HFF-Myc (cell line): Measurements from ENCODE around the gene FABP7.

ENCODE experiments used
- DNase-seq: peaks from one replicate; pipeline ENCODE4 v3.0.0-alpha.2; 2011; ENCODE audit warnings: low read depth; ENCODE audit errors: extremely low read depth
- H3K4me3 ChIP-seq: replicated peaks from 2 replicates; pipeline ENCODE4 v1.5.1; 2011; ENCODE audit warnings: low read depth, mild to moderate bottlenecking, control low read depth, low read length
- CTCF ChIP-seq: IDR thresholded peaks from 2 replicates; pipeline ENCODE4 v1.5.1; 2012; ENCODE audit warnings: mild to moderate bottlenecking, low read depth, low read length, control low read depth; ENCODE audit errors: missing control alignments

The FABP7 gene

DNA sequence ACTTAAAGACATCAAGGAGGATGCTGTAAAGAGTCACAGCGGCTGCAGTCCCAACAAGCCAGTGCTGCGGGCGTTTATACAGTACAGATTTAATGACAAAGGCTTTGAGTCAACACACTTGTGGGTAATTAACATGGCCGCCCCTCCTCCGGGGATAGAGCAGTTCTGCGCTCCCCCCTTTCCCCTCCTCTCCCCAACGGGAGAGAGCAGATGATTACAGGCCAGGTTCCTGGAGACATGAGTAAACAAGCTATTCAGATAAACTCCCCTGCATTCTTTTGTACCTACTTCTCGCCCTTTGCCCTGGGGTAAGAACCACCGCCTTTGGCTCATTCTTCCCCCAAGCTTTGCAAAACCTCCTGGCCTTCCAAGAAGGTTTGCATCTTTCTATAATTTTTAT is 23.6 kb upstream of the FABP7 start:
- TF ChIP-seq CTCF: no peak
- DNase-seq: no peak
- H3K4me3 ChIP-seq: no peak overlapping the region

- no peak overlapping the region for H3K4me3 ChIP-seq
- DNase-seq: no peak
- TF ChIP-seq CTCF: no peak
Observed at GRCh38 chr6:122758927-122759334, 20.6 kb upstream of the FABP7 start.

- no peak for TF ChIP-seq CTCF
Observed at GRCh38 chr6:122760330-122760729, 19.2 kb upstream of the FABP7 start.

DNA sequence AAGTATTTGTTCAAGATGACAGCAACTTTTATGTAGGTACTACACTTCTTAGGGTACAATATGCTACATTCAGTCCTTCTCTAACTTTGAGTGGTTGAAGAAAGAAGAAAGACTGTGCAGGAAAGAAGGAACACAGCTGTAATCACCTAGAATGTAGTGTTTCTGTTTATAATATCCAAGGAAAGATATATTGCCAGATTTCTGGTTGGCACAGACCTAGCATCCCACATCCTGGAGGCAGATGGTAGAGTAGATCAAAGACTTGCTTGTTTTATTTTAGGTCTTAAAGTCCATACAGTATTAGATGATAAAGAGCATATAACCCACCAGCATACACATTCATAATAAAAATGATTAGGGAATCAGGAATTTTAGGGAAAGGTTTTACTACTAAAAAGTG is 13.3 kb upstream of the FABP7 start:
- no peak overlapping the region for H3K4me3 ChIP-seq
- DNase-seq: no peak
- no peak for TF ChIP-seq CTCF

More at GRCh38 chr6:122760330-122760729, 19.2 kb upstream of the FABP7 start:
- DNase-seq: no peak
- no peak overlapping the region for H3K4me3 ChIP-seq

GRCh38 chr6:122770835-122771601 is 8.5 kb upstream of the FABP7 start:
- H3K4me3 ChIP-seq: no peak overlapping the region
- DNase-seq: no peak
- TF ChIP-seq CTCF: no peak

GRCh38 chr6:122772724-122773415 is 6.6 kb upstream of the FABP7 start:
- no peak for DNase-seq
- no peak overlapping the region for H3K4me3 ChIP-seq
- no peak for TF ChIP-seq CTCF

GRCh38 chr6:122775975-122776374 is 3.5 kb upstream of the FABP7 start:
- no peak overlapping the region for H3K4me3 ChIP-seq

More at GRCh38 chr6:122775975-122776374, 3.5 kb upstream of the FABP7 start:
- DNase-seq: no peak
- TF ChIP-seq CTCF: no peak
